ENCODE measurements around the gene ABCD2. TPM values are rescaled to one million over a fixed set of nuclear protein-coding genes. Genes with fewer than 3 reads are reported as not detected.
"Not testable (repeated sequence)": the region's sequence is repeated elsewhere in the genome, so short reads cannot be mapped to it uniquely, and the experiment has no call there.

ABCD2 gene
- 1 to 10 TPM in 1 of 2 donors, under 1 TPM in 1; 0.52 to 1.8 TPM for total RNA-seq
- long read RNA-seq, donor 1, partial matches to known transcripts: 1 of 1 reads
- long read RNA-seq, donor 1, other reads (novel, unspliced or antisense): 0 of 1 reads
- long read RNA-seq, donor 2, partial matches to known transcripts: 0 of 1 reads
- long read RNA-seq, donor 2, other reads (novel, unspliced or antisense): 1 of 1 reads

DNA sequence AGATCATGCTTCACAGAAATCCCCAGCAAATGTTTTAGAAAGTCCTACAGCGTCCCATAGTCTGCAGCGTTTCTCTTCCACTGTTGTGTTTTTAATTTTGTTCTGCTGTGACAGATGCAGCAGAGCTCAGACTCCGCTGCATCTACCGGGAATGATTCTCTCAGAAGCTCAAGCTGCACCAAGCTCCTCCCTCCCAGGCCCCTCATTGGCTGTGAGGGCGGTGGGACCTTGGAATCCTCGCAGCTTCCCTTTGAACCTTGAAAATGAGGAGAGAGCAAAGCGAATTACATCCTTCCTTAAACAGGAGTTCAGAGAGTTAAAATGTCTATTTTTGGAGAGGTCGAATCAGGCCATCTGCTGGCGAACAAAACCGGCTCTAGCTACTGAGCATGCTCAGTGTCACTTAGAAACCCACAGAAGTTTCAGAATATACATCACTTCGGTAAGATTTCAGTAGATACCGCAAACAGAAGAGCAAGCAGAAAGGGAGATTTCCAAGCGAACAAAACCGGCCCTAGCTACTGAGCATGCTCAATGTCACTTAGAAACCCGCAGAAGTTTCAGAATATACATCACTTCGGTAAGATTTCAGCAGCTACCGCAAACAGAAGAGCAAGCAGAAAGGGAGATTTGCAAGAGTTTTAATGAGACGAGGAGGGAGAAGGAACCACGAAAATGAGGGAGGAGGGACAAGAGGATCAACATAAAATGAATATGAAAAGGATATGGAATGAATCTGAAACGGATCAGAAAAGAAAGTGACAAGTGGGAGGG is at the start of gene ABCD2:
Gene ABCD2 (minus strand): TSS at position 144 of the 774 bp plus-strand sequence. CDS start 188 bp downstream, outside the sequence.
- peak; percentile 82 for DNase-seq (ENCODE audit: low spot score)
- intact Hi-C loops (cut with DNase I): no loop called here

DNA sequence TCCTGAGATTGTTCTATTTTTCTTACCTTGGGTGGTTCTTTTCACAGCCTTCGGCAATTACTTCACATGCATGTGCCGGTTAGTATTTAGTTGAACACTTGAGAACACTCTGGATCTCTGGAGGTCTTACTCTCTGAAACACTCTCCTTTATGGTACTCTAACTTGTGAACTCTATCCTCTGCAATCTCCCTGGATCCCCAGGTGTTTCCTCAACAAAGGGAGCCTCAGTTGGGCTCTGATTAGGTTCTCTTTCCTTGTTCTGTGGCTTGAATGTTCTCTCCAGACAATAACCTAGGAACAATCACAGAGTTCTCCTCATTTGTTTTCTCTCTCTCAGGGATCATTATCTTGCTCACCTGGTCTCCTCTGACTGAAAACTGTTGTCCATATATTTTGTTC is 40.5 kb upstream of the ABCD2 start:
- intact Hi-C loops (cut with DNase I): no loop called here
- no peak for DNase-seq (ENCODE audit: low spot score)

DNA sequence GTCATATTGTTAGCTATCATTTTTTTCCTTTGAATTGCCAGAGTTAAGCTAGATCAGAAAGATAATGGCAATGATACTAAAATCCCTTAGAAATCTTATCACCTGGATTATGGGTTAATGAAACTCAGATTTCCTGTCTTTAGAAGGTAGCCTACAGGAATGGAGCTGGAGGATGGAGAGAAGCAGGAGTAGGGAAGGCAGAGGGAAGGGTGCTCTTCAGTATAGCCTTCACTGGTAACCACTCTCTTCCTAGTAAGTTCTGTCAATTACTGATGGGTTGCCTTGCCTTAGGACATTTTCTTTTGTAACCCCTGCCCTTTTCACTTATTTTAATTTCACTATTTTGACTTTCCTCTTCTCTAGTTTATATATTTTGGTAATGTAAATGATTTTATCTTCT is 27.8 kb upstream of the ABCD2 start:
- intact Hi-C loops (cut with DNase I): no loop called here
- DNase-seq (ENCODE audit: low spot score): no peak

DNA sequence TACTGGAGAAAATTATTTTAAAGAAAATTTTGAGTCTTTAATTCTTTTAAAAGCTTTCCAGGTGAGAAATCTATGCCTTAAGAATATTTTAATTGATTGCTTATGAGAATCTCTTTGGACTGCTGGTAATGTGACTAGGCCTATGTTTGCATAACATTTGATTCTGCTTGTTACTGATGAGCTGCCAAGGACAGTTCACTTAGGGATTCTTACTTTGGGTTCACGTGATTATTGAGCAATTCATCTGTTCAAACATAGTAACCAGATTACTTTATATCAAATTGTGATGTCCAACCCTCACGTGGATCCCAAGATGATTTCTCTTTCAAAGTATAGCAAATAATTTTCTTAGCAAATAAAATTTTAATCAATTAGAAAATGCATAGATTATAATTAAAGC is 27.4 kb upstream of the ABCD2 start:
- intact Hi-C loops (cut with DNase I): no loop called here
- DNase-seq (ENCODE audit: low spot score): no peak

DNA sequence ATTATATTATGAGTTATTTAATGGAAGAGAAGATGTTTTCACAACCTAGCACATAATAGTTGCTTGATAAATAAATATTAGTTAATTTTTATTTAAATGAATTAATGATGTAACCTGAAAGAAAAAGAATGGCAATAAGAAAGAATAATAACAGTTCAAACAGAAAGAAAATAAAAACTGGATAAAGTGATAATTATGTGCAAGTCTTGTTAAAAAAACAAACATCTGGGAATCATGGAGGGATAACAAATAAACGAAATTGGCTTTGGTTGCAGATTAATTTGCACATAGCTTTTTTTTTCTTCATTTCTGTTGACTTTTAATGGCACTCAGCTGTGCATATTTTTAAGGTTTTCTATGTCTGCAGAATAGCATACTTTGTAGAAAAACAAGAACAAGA is 23.4 kb upstream of the ABCD2 start:
- no peak for DNase-seq (ENCODE audit: low spot score)
- intact Hi-C loops (cut with DNase I): no loop called here

DNA sequence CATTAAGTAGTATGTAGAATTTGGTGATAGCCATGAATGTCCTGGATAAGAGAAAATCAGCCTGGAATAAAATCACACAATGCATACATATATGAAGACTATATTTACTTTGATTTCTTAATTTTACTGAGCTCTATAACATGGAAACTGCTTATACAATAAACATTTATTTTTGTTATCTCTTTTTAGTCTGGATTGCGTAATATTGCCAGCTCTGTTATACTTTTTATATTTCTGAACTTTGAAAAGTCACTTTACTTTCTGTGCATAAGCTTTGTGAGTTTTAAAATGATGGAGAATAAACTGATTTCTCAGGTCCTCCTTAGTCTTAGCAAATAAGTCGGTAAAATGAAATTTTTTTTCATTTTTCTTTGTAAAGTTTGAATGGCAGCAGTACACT is 19.2 kb upstream of the ABCD2 start:
- intact Hi-C loops (cut with DNase I): no loop called here

DNA sequence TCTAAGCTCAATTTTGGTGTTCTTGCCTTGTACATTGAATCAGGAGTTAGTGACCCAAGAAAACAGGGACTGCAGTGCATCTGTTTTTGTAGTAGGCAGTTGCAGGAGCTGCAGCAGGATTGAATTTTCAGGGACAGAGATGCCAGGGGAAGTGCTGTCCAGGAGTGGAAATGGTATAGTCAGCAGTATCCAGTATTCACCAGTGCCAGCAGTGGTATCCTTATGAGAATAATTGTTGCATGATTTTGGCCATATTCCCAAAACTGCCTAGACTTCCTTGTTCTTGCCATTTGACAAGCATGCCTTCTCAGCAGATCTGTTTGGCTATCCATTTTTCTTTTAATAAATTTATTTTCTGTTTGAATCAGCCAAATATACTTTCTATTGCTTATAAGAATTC is 18.6 kb upstream of the ABCD2 start:
- DNase-seq (ENCODE audit: low spot score): no peak
- intact Hi-C loops (cut with DNase I): no loop called here

More for the DNA sequence above, 19.2 kb upstream of the ABCD2 start:
- no peak for DNase-seq (ENCODE audit: low spot score)

DNA sequence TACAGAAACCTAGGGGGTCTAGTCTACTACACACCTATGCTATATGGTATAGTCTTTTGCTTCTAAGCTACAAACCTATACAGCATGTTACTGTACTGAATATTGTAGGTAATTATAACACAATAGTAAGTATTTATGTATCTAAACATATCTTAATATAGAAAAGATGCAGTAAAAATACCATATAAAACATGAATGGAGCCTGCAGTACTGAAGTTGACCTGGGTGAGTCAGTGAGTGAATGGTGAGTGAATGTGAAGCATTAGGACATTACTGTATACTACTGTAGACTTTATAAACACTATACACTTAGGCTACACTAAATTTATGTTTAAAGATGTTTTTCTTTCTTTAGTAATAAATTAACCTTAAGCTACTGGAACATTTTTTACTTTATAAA is 13.1 kb upstream of the ABCD2 start:
- intact Hi-C loops (cut with DNase I): no loop called here
- no peak for DNase-seq (ENCODE audit: low spot score)

DNA sequence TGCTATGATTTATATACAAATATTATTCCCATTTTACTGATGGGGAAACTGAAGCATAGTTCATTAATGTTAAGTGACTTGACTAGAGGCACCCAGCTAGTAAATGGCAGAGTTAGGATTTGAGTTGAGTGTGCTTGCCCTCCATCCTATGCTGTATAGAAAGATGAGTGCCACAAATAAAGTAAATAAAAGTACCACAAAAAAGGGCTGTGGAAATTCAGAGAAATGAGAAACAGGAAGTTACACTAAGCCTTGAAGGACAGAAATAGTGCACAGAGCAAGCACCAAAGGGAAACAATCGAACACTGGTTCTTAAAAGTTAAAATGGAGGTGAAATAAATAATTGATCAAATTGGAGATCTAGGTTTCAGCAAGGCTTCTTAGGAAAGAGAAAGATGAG is 9.2 kb upstream of the ABCD2 start:
- intact Hi-C loops (cut with DNase I): no loop called here
- DNase-seq (ENCODE audit: low spot score): no peak

DNA sequence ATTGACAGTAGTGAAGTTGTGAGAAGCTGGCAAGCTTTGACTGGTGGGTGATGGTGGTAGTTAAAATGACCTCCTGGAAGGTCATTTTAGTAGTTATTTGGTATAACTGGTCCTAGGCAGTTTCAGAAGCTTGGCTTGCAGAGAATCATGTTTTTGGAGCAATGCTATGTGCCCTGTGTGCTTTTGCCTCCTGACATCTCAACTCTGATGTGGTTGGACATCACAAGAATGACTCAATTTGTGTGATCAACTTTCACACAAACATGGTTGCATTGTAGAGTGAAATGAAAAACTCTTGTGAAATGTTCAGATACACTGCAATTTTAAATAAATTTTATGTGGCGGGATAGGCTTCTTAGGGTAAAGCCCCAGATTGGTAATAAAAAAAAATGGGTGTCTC is 8.3 kb upstream of the ABCD2 start:
- intact Hi-C loops (cut with DNase I): no loop called here

DNA sequence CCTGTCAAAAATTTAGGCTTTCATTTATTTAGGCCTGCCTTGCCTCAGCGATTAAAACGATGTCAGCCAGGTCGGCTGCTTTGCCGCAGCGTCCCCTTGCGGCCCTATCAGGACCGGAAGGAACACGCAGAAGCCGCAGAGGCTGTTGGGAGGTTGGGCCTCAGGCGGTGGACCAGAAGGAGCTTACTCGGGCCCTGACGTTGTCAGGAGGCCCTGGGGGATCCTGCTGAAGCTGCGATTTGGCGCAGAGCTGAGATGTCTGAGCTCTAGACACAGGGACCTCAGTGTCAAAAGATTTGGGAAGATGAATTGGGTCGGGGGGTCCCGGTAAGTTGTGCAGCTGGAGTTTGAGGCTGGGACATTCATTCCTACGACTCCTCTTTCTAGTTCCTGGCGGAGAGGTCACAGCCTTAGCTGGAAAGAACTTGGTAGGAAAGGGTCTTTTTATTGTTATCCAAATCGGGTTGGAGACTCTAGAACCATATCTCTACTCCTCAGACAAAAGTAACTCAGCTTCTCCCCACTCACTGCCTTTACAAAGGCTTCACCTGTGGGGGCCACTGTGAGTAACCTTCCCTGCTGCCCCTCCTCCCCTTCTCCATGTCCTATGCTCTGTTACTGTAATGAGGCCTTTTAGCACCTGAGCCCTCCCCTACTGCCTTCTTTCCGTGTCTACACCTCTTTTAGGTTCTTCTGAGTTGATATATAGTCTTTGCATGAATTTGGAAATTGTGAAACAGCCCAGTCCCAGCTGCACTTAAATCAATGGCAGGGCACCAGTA is 6.6 kb upstream of the ABCD2 start:
- intact Hi-C loops (cut with DNase I): no loop called here
- peak; percentile 53 for DNase-seq (ENCODE audit: low spot score)

More for the DNA sequence above, 8.3 kb upstream of the ABCD2 start:
- DNase-seq (ENCODE audit: low spot score): no peak

DNA sequence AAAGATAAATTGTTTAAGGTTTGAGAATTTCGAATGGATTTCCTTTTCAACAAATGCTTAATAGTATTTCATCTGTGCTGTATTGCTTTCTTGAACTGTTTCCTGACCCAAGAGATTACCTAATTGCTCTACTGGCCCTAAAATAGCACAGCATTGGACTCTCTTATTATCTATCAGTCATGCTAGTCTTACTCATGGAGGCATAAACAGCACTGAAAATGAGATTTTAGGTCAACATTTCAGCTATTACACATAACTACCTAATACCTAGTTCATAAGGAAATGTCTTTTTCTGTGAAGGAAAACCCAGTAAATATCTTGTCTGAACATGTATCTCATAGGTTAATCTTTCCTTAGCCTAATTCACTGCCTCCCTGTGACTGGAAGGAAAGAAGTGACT is 4.3 kb upstream of the ABCD2 start:
- no peak for DNase-seq (ENCODE audit: low spot score)
- intact Hi-C loops (cut with DNase I): no loop called here

DNA sequence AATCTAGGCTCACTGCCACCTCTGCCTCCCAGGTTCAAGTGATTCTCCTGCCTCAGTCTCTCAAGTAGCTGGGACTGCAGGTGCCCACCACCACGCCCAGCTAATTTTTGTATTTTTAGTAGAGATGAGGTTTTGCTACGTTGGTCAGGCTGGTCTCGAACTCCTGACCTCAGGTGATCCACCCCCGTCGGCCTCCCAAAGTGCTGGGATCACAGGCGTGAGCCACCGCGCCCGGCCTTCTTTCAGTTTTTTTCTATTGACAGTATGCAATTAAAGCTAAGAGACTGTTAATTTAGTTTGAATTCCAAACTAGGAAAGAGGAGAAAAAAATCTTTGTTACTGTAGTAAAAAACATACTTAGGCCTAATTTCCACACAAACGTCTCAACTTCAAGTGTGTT is 3.6 kb upstream of the ABCD2 start:
- peak; percentile 46 for DNase-seq (ENCODE audit: low spot score)
- intact Hi-C loops (cut with DNase I): not testable (repeated sequence)

DNA sequence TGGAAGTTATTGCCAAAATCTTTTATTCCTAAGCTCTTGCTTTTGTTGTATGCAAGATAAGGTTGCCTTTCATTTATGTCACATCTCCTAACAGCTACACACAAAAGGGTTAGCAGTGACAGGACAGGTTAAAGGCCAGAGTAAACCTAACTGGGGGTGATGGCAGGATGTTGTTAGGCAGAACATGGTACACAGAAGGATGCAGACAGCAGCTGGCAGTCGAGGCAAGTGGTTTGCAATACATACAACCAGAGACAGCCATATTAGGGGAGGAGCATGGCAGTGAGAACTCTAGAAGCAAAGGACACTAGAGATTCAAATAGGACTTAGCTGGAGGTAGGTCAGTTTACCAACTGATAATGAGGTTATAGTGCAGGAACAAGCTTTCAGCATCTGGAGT is 2.7 kb upstream of the ABCD2 start:
- no peak for DNase-seq (ENCODE audit: low spot score)
- intact Hi-C loops (cut with DNase I): no loop called here

DNA sequence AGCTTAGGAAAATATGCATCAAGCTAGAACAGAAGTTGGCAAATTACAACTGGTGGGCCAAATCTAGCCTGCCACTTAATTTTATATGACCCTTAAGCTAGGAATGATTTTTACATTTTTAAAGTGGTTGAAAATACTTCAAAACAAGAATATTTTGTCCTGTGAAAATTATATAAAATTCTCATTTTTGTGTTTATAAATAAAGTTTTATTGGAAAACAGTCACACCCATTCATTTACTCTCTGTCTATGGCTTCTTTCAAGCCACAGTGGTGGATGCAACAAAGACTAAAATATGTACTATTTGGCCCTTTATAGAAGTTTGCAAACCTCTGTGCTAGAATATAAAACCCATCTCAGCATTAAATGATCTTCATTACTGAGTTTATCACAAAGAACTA is 2.1 kb upstream of the ABCD2 start:
- DNase-seq (ENCODE audit: low spot score): no peak
- intact Hi-C loops (cut with DNase I): no loop called here

DNA sequence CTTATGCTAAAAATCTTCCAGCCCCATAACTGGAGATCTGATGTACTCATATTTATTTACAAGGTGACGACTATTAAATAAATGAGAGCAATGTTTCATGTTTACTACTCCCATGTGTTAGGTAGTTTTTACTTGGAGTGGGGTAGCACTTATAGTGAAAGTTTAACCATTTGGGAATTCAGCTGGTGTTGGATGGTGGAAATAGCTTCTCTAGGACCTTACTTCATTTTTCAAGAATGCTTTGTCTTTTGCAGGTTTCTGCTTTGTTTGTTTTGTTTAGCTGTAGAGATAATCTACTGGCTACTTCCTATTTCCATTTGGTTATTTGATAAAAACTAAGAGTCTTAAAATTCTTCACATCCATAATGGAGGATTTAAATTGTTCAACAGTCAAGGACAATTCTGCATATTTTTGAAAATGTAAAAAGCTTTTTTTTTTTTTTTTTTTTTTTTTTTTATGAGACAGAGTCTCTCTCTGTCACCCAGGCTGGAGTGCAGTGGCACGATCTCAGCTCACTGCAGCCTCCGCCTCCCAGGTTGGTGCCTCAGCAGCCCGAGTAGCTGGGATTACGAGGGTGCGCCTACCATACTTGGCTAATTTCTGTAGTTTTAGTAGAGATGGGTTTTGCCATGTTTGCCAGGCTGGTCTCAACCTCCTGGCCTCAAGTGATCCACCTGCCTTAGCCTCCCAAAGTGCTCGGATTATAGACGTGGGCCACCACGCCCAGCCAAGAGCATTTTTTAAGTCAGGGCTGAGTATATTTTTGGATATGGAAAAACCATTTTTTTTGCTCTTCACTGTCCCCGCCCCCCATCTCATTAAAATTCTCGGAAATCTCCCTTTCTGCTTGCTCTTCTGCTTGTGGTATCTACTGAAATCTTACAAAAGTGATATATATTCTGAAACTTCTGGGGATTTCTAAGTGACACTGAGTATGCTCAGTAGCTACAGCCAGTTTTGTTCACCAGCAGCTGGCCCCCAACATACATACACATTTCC is 1.4 kb upstream of the ABCD2 start:
- DNase-seq (ENCODE audit: low spot score): peak; percentile 16
- intact Hi-C loops (cut with DNase I): no loop called here

DNA sequence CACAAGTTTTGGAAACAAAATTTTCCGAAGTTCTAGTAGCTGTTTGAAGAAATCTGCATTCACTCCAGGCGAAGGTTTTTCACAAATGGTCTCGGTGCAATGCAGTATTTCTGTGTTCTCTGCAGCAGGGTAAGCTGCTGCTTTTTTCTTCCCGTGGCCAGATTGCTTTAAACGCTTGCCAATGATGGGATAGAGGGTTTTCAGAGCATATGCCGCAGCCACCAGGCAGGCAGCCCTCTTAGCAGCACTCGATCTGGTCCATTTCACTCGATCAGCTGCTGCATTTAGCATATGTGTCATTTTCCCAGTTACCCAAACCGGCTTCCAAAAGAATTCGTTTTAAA is 315 bp downstream of the ABCD2 start:
- peak; percentile 14 for DNase-seq (ENCODE audit: low spot score)
- intact Hi-C loops (cut with DNase I): no loop called here

DNA sequence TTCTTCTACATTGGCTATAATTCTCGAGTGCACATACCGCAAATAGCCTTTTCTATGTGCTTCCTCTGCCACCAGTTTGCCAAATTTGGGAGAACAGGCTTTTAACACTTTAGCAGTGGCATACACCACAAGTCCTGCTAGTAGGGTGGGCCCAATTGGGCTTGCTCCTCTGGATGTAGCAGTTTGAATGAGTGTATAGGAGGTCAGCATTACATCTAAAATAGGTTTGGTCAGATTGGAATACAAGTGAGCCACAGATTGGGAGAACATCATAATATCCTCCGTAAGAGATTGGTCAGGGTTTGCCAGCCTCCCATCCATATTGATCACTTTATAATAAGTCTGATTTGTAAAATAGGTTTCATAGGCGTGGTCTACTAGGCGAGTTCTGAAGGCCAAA is 902 bp downstream of the ABCD2 start:
- DNase-seq (ENCODE audit: low spot score): no peak
- intact Hi-C loops (cut with DNase I): no loop called here

DNA sequence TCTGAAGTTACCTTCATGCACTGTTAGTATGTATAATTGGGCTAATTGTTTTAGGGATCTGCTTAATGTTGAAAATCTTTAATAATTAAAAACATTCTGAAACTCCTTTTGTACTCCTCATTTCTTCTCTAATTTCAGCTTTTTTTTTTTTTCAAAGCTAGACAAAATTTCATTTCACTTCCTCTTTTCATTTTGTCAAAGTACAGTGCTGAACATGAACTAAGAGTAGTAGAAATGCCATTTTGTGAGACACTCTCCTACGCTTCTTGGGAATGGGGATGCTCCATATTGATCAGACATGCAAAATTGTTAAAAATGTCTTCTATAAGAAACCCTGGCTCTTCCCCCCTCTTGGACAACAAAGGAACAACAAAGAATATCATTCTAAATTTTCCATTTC is 1.7 kb downstream of the ABCD2 start:
- no peak for DNase-seq (ENCODE audit: low spot score)
- intact Hi-C loops (cut with DNase I): no loop called here
